ENCODE data around the gene SYCP2L. TPM values are rescaled to one million over a fixed set of nuclear protein-coding genes. Genes with fewer than 3 reads are reported as not detected.

SYCP2L gene
- total and polyA plus RNA-seq, 2 of the 8 experiments (the other 6 are each of a cell fraction or from before 2014, with no cell fraction given) = 1.7 to 4.2 TPM

- no peak overlapping the region for H4K8ac ChIP-seq (ENCODE audit: extremely low read depth, insufficient read depth, low read length)
- FAIRE-seq (no peak), DNase-seq (ENCODE audit: low read depth in 1 of 2, low spot score in 2 of 2) (no peak)
- H3K14ac ChIP-seq (ENCODE audit: insufficient read length) = no peak overlapping the region
- ChIA-PET POLR2A (ENCODE audit: partially characterized antibody) (interaction anchor here (1.0 kb wide), 1 partner anchor 202 kb away, joined by 3 read pairs; no protein-coding TSS in a partner anchor), CTCF (ENCODE audit: partially characterized antibody) (interaction anchor here (1.2 to 1.6 kb wide), 2 partner anchors 9 to 68 kb away, joined by 3 read pairs; no protein-coding TSS in a partner anchor)
- H3K79me2 ChIP-seq (ENCODE audit: control insufficient read depth in 1 of 2, insufficient read depth in 2 of 2, low read length in 2 of 2) = no peaks in the 10 kb centered on the region
- WGBS, 2 experiments (ENCODE audit: extremely low coverage in 1 of 2, insufficient coverage in 1 of 2, insufficient read length in 1 of 2, insufficient replicate concordance in 2 of 2, low coverage in 1 of 2, low lambda C conversion rate in 2 of 2, missing lambda C conversion rate in 1 of 2) = 91% methylated on average over 2 of the region's 2 CpGs; no CpG with 5 or more reads in 1 of the 2 experiments
- no peak overlapping the region for H3K4me3 ChIP-seq (ENCODE audit: extremely low read depth in 1 of 4, insufficient read depth in 2 of 4, low read depth in 3 of 4, low read length in 4 of 4)
- no peak overlapping the region for H3K9ac ChIP-seq (replicated peaks in 1 of 4; ENCODE audit: extremely low read depth in 1 of 4, low read depth in 3 of 4, low read length in 3 of 4)
- no peak overlapping the region for H2AFZ ChIP-seq (ENCODE audit: low read length)
- H3K27me3 ChIP-seq (replicated peaks in 1 of 4; ENCODE audit: control insufficient read depth in 3 of 4, extremely low read depth in 1 of 4, insufficient read depth in 3 of 4, low read length in 3 of 4) = no peaks in the 10 kb centered on the region
- H3K56ac ChIP-seq (replicated peaks; ENCODE audit: insufficient read length, low read depth, low read length) = no peak overlapping the region
- H3K36me3 ChIP-seq (ENCODE audit: control insufficient read depth in 2 of 4, insufficient read depth in 4 of 4, low read length in 3 of 4) = no peaks in the 10 kb centered on the region
- no peaks in the 10 kb centered on the region for H3K79me1 ChIP-seq (ENCODE audit: low read depth, low read length)
- no peak overlapping the region for H2AK5ac ChIP-seq (ENCODE audit: low read depth, low read length)
- no peaks in the 10 kb centered on the region for H3K23me2 ChIP-seq (ENCODE audit: low read depth, low read length)
- no peak overlapping the region for H2BK20ac ChIP-seq (ENCODE audit: low read length)
- H3K4me1 ChIP-seq (replicated peaks in 1 of 4; ENCODE audit: control insufficient read depth in 3 of 4, insufficient read depth in 4 of 4, low read length in 3 of 4) = no peaks in the 10 kb centered on the region; a peak in 1 of 7 replicates
- H2BK120ac ChIP-seq (replicated peaks; ENCODE audit: low read depth, low read length) = no peak overlapping the region
- no peak overlapping the region for H2BK12ac ChIP-seq (ENCODE audit: low read depth, low read length)
- no peaks in the 10 kb centered on the region for H4K20me1 ChIP-seq (replicated peaks in 1 of 2; ENCODE audit: control insufficient read depth in 1 of 2, insufficient read depth in 2 of 2, low read length in 2 of 2)
- H3K27ac ChIP-seq (ENCODE audit: low read depth, low read length) = no peak overlapping the region
- H4K91ac ChIP-seq (replicated peaks; ENCODE audit: insufficient read length, low read length) = no peak overlapping the region
- H4K5ac ChIP-seq (ENCODE audit: insufficient read length, low read depth, low read length) = no peak overlapping the region
- TF ChIP-seq CBX5 (IDR thresholded peaks at IDR 0.05; ENCODE audit: low read depth, low read length) (no peak), SIN3A (conservative IDR thresholded peaks at IDR 0.05 in 1 of 2, IDR thresholded peaks at IDR 0.05 in 1 of 2; ENCODE audit: low read depth in 1 of 2, low read length in 2 of 2) (no peak), ASH2L (IDR thresholded peaks at IDR 0.05; ENCODE audit: low read length) (no peak), SUZ12 (IDR thresholded peaks at IDR 0.05; ENCODE audit: low read length) (no peak), TAF1 (IDR thresholded peaks at IDR 0.05; ENCODE audit: low read depth, low read length) (no peak), SP4 (IDR thresholded peaks at IDR 0.05; ENCODE audit: low read length) (no peak), SP2 (IDR thresholded peaks at IDR 0.05; ENCODE audit: low read length) (no peak)
- no peak overlapping the region for H2BK15ac ChIP-seq (ENCODE audit: low read length)
- no peak overlapping the region for H2BK5ac ChIP-seq (ENCODE audit: low read depth, low read length)
- H3K23ac ChIP-seq (ENCODE audit: insufficient read length) = no peak overlapping the region
- H3K4ac ChIP-seq (replicated peaks; ENCODE audit: insufficient read length, low read depth, low read length) = no peak overlapping the region
- H3K18ac ChIP-seq (ENCODE audit: extremely low read depth, low read length) = no peak overlapping the region
- no peak overlapping the region for H3K4me2 ChIP-seq (ENCODE audit: insufficient read depth in 1 of 2, low read depth in 2 of 2, low read length in 2 of 2)
- H3K9me3 ChIP-seq (ENCODE audit: insufficient read depth in 2 of 2, low read depth in 1 of 2, low read length in 1 of 2) = no peaks in the 10 kb centered on the region
Measured at GRCh38 chr6:10861086-10861485, 25.8 kb upstream of the SYCP2L start.
